DOHH2 (cell line): Measurements from ENCODE around the gene DIDO1.

Experiments
- H3F3A ChIP-seq: fragments of 200-600 bp; sonication (generic), shearing (Covaris generic); 2 replicates; pipeline ENCODE4 v1.6.0; 2016; ENCODE audit warnings: antibody characterized with exemption, mild to moderate bottlenecking; ENCODE audit not compliant: control insufficient read depth, insufficient read depth
- H3K27ac ChIP-seq: fragments of 200-600 bp; sonication (generic); 2 replicates; pipeline ENCODE4 v1.5.1; 2014; ENCODE audit warnings: low read depth, mild to moderate bottlenecking, low read length, moderate library complexity
- H3K27me3 ChIP-seq: fragments of 200-600 bp; sonication (generic); 2 replicates; pipeline ENCODE4 v1.6.1; 2014; ENCODE audit warnings: mild to moderate bottlenecking, low read length, mixed read lengths; ENCODE audit not compliant: control insufficient read depth
- H3K36me3 ChIP-seq: fragments of 200-600 bp; sonication (generic); 2 replicates; pipeline ENCODE4 v1.6.1; 2014; ENCODE audit warnings: mild to moderate bottlenecking, low read length, moderate library complexity, mixed read lengths; ENCODE audit not compliant: control insufficient read depth
- H3K4me1 ChIP-seq: fragments of 200-600 bp; sonication (generic); 2 replicates; pipeline ENCODE4 v1.6.1; 2014; ENCODE audit warnings: mild to moderate bottlenecking, low read length, mixed read lengths; ENCODE audit not compliant: control insufficient read depth
- H3K4me2 ChIP-seq: fragments of 200-600 bp; sonication (generic); 2 replicates; pipeline ENCODE4 v1.6.0; 2014; ENCODE audit warnings: mild to moderate bottlenecking, low read length, moderate library complexity
- H3K4me3 ChIP-seq: fragments of 200-600 bp; sonication (generic); 2 replicates; pipeline ENCODE4 v1.5.1; 2014; ENCODE audit warnings: mild to moderate bottlenecking, low read length, mixed read lengths
- H3K79me2 ChIP-seq: fragments of 200-600 bp; sonication (generic); 2 replicates; pipeline ENCODE4 v1.6.1; 2014; ENCODE audit warnings: mild to moderate bottlenecking, low read length, mixed read lengths; ENCODE audit not compliant: control insufficient read depth
- H3K9me2 ChIP-seq: fragments of 200-600 bp; sonication (generic); replicated peaks from 2 replicates; pipeline ENCODE4 v1.6.1; 2014; ENCODE audit warnings: mild to moderate bottlenecking, low read length, mixed read lengths; ENCODE audit not compliant: control insufficient read depth
- H3K9me3 ChIP-seq: fragments of 200-600 bp; sonication (generic); 2 replicates; pipeline ENCODE4 v1.6.1; 2014; ENCODE audit warnings: antibody characterized with exemption, low read length, mixed read lengths; ENCODE audit not compliant: control insufficient read depth, insufficient read depth
- H4K20me1 ChIP-seq: fragments of 200-600 bp; sonication (generic); 2 replicates; pipeline ENCODE4 v1.6.0; 2014; ENCODE audit warnings: low read depth, mild to moderate bottlenecking, antibody characterized with exemption, low read length, moderate library complexity; ENCODE audit not compliant: control insufficient read depth, insufficient read depth
- EZH2phosphoT487 ChIP-seq: fragments of 200-600 bp; sonication (generic); IDR thresholded peaks from 2 replicates; pipeline ENCODE4 v1.6.1; 2017; ENCODE audit warnings: borderline replicate concordance, mild to moderate bottlenecking, antibody characterized with exemption, low read length, moderate library complexity, mixed read lengths
- TF ChIP-seq, protein P1 (sequence below): fragments of 200-600 bp; sonication (generic); IDR thresholded peaks from one replicate; pipeline ENCODE4 v1.5.1; 2014; ENCODE audit warnings: antibody characterized with exemption, mild to moderate bottlenecking, low read depth, low read length; ENCODE audit not compliant: poor library complexity, severe bottlenecking

The DIDO1 gene

GRCh38 chr20:62872184-62872847, 54.0 kb downstream of the DIDO1 start:
- H3K4me2 ChIP-seq: no peak overlapping the region
- no peak overlapping the region for H3K27ac ChIP-seq

DNA sequence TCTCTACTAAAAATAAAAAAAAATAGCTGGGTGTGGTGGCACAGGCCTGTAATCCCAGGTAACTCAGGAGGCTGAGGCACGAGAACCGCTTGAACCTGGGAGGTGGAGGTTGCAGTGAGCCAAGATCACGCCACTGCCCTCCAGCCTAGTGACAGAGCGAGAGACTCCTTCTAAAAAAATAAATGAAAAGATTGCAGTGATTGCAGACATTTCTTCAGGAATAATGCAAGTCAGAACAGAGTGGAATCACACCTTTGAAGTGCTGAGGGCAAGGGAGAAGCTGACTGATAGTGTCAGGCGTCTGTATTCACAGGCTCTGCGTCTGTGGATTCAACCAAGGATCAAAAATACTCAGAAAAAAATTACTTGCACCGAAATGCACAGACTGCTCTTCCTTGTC, 62.1 kb downstream of the DIDO1 start:
- no peak for TF ChIP-seq EZH2phosphoT487
- TF ChIP-seq, protein P1, sequence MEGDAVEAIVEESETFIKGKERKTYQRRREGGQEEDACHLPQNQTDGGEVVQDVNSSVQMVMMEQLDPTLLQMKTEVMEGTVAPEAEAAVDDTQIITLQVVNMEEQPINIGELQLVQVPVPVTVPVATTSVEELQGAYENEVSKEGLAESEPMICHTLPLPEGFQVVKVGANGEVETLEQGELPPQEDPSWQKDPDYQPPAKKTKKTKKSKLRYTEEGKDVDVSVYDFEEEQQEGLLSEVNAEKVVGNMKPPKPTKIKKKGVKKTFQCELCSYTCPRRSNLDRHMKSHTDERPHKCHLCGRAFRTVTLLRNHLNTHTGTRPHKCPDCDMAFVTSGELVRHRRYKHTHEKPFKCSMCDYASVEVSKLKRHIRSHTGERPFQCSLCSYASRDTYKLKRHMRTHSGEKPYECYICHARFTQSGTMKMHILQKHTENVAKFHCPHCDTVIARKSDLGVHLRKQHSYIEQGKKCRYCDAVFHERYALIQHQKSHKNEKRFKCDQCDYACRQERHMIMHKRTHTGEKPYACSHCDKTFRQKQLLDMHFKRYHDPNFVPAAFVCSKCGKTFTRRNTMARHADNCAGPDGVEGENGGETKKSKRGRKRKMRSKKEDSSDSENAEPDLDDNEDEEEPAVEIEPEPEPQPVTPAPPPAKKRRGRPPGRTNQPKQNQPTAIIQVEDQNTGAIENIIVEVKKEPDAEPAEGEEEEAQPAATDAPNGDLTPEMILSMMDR: no peak

More at GRCh38 chr20:62872184-62872847, 54.0 kb downstream of the DIDO1 start:
- H3K9me2 ChIP-seq: no peaks in the 10 kb centered on the region
- H4K20me1 ChIP-seq: no peaks in the 10 kb centered on the region
- H3K79me2 ChIP-seq: no peaks in the 10 kb centered on the region
- TF ChIP-seq, protein P1: no peak
- no peak for TF ChIP-seq EZH2phosphoT487
- no peaks in the 10 kb centered on the region for H3K4me1 ChIP-seq
- H3K4me3 ChIP-seq: no peak overlapping the region
- H3K36me3 ChIP-seq: no peaks in the 10 kb centered on the region
- H3K9me3 ChIP-seq: no peaks in the 10 kb centered on the region
- 0 out of 2 replicates have a peak, but pooled peaks cover 3% of the 10 kb centered on the region for H3K27me3 ChIP-seq
- H3F3A ChIP-seq: no peaks in the 10 kb centered on the region

DNA sequence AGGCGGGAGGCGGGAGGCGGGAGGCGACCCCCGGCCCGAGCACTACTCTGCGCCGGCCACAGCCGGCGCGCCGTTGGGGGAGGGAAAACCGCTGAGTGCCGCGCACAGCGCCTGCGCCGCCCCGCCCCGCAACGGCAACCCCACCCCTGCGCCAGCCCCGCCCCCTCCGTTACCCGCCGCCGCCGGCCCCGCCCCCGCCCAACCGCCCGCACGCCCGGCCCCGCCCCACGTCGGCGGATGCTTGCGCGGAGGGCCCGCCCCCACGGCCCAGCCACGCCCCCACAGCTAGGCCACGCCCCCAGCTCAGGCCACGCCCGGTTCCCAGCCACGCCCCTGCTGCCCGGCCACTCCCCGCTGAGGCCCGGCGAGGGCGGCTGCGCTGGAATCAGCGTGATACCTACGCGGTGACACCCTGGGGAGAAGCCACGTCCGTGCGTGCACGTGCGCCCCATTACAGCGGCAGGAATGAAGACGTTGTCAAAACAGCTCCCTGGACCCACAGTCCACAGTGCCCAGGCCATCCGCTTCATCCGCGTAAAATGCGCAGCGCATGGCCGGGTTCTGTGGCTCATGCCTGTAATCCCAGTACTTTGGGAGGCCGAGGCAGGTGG, 64.5 kb downstream of the DIDO1 start, which contains the start of gene TCFL5:
TCFL5 (minus strand) TSS at position 97 of the 611 bp plus-strand sequence. CDS start 152 bp downstream, outside the sequence.
- TF ChIP-seq, protein P1: no peak
- no peak for TF ChIP-seq EZH2phosphoT487

More for the DNA sequence above, 62.1 kb downstream of the DIDO1 start:
- H3K4me1 ChIP-seq: peaks cover 18% of the 10 kb centered on the region
- no peak overlapping the region for H3K27ac ChIP-seq
- H3F3A ChIP-seq: no peaks in the 10 kb centered on the region
- H4K20me1 ChIP-seq: no peaks in the 10 kb centered on the region
- H3K36me3 ChIP-seq: no peaks in the 10 kb centered on the region
- H3K79me2 ChIP-seq: peaks cover 11% of the 10 kb centered on the region
- no peaks in the 10 kb centered on the region for H3K9me3 ChIP-seq
- no peak overlapping the region for H3K4me3 ChIP-seq
- H3K4me2 ChIP-seq: no peak overlapping the region
- H3K27me3 ChIP-seq: no peaks in the 10 kb centered on the region
- no peaks in the 10 kb centered on the region for H3K9me2 ChIP-seq

More for the DNA sequence above, 64.5 kb downstream of the DIDO1 start, which contains the start of gene TCFL5:
- H3K4me2 ChIP-seq: peak within 1 kb of the TSS; percentile 65
- no peak within 1 kb of the TSS for H3K27ac ChIP-seq
- no peaks in the 10 kb centered on the region for H4K20me1 ChIP-seq
- peaks cover 15% of the 10 kb centered on the region for H3K79me2 ChIP-seq
- peak within 1 kb of the TSS; percentile 59 for H3K4me3 ChIP-seq
- H3K4me1 ChIP-seq: peaks cover 30% of the 10 kb centered on the region
- H3K9me2 ChIP-seq: no peaks in the 10 kb centered on the region
- no peaks in the 10 kb centered on the region for H3K27me3 ChIP-seq
- no peaks in the 10 kb centered on the region for H3F3A ChIP-seq
- H3K36me3 ChIP-seq: peaks cover 12% of the 10 kb centered on the region
- no peaks in the 10 kb centered on the region for H3K9me3 ChIP-seq
